HepG2 (cell line): ENCODE measurements around the gene NXPH1. TPM values are rescaled to one million over a fixed set of nuclear protein-coding genes. Genes with fewer than 3 reads are reported as not detected.

ENCODE experiments used
- SUZ12 ChIP-seq: fragments of 150-350 bp; IDR thresholded peaks from 2 replicates; pipeline ENCODE4 v1.6.1; 2014; ENCODE audit warnings: low read depth, low read length
- polyA plus RNA-seq, 8 experiments: library from polyadenylated mRNA; depleted of rRNA in 3 of 8; stranded (reverse) in 7 of 8; unstranded in 1 of 8; fragments of >200 nt; fragmentation: Illumina TruSeq in 4 of 8; extraction: Trizol in 4 of 8; gene quantifications; 2 replicates each; pipeline versions ENCODE4 v1.2.1 to v1.2.3, GENCODE V29; 2011 to 2016; ENCODE audit warnings: low read depth in 4 of 8, missing spikeins in 1 of 8, mixed read lengths in 1 of 8; ENCODE audit not compliant: insufficient read depth in 1 of 8
- total RNA-seq, 5 experiments: library from RNA; depleted of rRNA; stranded (reverse); fragments of >200 nt; fragmentation: Illumina TruSeq; extraction: Trizol; gene quantifications; 2 replicates each; pipeline ENCODE4 v1.2.3, GENCODE V29; 2016; ENCODE audit warnings: low read depth in 1 of 5
- TF ChIP-seq, protein P1 (sequence below): sonication (generic); formaldehyde crosslinking; IDR thresholded peaks from 2 replicates; pipeline ENCODE4 v1.4.0; 2020; ENCODE audit warnings: mild to moderate bottlenecking, missing genetic modification reagents
- TF ChIP-seq, protein P2 (sequence below): sonication (generic); formaldehyde crosslinking; IDR thresholded peaks from 2 replicates; pipeline ENCODE4 v1.4.0; 2020; ENCODE audit warnings: missing genetic modification reagents

Gene NXPH1
- total and polyA plus RNA-seq, 2 of the 13 experiments (the other 11 are each of a cell fraction or from before 2014, with no cell fraction given), result not detected

DNA sequence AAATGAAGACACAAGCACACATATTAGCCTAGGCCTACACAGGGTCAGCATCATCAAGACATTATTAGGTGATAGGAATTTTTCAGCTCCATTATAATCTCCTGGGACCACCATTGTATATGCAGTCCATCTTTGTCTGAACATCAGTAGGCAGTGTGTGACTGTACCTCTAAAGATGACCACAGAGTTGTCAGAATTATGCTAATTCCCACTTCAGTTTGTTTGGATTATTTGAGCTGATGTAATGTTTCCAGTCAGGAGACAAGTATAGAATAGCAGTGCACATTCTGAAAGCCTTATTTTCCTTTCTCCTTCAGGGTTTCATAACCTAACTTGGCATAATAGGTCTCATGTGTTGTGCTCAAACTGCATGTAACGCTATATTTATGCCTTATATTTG, 306.4 kb downstream of the NXPH1 start (continued):
- TF ChIP-seq, protein P1, sequence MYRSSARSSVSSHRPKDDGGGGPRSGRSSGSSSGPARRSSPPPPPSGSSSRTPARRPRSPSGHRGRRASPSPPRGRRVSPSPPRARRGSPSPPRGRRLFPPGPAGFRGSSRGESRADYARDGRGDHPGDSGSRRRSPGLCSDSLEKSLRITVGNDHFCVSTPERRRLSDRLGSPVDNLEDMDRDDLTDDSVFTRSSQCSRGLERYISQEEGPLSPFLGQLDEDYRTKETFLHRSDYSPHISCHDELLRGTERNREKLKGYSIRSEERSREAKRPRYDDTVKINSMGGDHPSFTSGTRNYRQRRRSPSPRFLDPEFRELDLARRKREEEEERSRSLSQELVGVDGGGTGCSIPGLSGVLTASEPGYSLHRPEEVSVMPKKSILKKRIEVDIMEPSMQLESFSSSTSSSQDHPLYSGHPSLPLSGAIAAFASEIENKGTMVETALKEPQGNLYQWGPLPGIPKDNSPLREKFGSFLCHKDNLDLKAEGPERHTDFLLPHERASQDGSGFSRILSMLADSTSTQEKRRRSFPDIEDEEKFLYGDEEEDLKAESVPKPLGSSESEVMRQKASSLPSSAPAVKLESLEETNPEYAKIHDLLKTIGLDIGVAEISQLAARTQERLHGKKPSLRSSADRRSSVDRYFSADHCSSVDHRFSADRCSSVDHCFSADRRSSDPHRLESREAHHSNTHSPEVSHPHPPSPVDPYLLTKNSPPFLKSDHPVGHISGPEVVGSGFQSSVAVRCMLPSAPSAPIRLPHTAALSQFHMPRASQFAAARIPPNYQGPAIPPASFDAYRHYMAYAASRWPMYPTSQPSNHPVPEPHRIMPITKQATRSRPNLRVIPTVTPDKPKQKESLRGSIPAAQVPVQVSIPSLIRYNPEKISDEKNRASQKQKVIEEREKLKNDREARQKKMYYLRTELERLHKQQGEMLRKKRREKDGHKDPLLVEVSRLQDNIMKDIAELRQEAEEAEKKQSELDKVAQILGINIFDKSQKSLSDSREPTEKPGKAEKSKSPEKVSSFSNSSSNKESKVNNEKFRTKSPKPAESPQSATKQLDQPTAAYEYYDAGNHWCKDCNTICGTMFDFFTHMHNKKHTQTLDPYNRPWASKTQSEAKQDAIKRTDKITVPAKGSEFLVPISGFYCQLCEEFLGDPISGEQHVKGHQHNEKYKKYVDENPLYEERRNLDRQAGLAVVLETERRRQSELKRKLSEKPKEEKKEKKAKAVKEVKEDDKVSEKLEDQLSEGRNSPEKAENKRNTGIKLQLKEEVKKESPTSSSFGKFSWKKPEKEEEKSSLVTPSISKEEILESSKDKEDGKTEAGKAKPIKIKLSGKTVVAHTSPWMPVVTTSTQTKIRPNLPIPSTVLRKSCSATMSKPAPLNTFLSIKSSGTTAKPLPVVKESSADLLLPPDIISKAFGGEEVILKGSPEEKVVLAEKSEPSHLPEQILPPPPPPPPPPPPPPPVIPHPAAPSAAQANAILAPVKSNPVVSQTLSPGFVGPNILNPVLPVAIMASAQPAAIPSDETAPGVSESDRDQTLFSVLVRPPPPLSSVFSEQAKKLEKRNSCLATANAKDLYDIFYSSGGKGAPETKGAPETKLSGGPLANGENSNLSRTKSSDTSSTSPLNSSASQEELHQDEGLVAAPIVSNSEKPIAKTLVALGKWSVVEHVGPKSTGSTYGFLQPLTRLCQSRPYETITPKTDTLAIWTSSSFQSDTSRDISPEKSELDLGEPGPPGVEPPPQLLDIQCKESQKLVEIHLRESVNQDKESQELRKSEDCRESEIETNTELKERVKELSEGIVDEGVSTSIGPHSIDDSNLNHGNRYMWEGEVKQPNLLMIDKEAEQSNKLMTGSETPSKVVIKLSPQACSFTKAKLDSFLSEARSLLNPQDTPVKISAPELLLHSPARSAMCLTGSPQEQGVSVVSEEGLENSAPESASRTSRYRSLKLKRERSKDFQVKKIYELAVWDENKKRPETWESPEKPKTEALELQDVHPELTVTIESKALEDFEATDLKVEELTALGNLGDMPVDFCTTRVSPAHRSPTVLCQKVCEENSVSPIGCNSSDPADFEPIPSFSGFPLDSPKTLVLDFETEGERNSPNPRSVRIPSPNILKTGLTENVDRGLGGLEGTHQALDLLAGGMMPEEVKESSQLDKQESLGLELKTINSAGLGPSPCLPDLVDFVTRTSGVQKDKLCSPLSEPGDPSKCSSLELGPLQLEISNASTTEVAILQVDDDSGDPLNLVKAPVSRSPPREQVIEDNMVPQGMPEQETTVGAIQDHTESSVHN (CRISPR knock-in tag), result no peak
- TF ChIP-seq, protein P2, sequence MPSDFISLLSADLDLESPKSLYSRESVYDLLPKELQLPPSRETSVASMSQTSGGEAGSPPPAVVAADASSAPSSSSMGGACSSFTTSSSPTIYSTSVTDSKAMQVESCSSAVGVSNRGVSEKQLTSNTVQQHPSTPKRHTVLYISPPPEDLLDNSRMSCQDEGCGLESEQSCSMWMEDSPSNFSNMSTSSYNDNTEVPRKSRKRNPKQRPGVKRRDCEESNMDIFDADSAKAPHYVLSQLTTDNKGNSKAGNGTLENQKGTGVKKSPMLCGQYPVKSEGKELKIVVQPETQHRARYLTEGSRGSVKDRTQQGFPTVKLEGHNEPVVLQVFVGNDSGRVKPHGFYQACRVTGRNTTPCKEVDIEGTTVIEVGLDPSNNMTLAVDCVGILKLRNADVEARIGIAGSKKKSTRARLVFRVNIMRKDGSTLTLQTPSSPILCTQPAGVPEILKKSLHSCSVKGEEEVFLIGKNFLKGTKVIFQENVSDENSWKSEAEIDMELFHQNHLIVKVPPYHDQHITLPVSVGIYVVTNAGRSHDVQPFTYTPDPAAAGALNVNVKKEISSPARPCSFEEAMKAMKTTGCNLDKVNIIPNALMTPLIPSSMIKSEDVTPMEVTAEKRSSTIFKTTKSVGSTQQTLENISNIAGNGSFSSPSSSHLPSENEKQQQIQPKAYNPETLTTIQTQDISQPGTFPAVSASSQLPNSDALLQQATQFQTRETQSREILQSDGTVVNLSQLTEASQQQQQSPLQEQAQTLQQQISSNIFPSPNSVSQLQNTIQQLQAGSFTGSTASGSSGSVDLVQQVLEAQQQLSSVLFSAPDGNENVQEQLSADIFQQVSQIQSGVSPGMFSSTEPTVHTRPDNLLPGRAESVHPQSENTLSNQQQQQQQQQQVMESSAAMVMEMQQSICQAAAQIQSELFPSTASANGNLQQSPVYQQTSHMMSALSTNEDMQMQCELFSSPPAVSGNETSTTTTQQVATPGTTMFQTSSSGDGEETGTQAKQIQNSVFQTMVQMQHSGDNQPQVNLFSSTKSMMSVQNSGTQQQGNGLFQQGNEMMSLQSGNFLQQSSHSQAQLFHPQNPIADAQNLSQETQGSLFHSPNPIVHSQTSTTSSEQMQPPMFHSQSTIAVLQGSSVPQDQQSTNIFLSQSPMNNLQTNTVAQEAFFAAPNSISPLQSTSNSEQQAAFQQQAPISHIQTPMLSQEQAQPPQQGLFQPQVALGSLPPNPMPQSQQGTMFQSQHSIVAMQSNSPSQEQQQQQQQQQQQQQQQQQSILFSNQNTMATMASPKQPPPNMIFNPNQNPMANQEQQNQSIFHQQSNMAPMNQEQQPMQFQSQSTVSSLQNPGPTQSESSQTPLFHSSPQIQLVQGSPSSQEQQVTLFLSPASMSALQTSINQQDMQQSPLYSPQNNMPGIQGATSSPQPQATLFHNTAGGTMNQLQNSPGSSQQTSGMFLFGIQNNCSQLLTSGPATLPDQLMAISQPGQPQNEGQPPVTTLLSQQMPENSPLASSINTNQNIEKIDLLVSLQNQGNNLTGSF (CRISPR knock-in tag), result no peak
- TF ChIP-seq SUZ12, result no peak
